Gastroesophageal sphincter (tissue), 3 donors: Measurements from ENCODE around the gene SEZ6L.

Experiments used
- EP300 ChIP-seq: sonication (generic); formaldehyde crosslinking; IDR thresholded peaks from one replicate; pipeline ENCODE4 v1.6.1; 2017; ENCODE audit warnings: antibody characterized with exemption, mild to moderate bottlenecking
- POLR2A ChIP-seq, 2 donors: fragments of 450-650 bp; IDR thresholded peaks; one replicate each; pipeline ENCODE4 v1.6.1; 2017; ENCODE audit warnings: antibody characterized with exemption in 2 of 2, mild to moderate bottlenecking in 2 of 2, moderate library complexity in 1 of 2
- POLR2AphosphoS5 ChIP-seq: sonication (generic); formaldehyde crosslinking; IDR thresholded peaks from one replicate; pipeline ENCODE4 v1.6.1; 2017; ENCODE audit warnings: antibody characterized with exemption
- TF ChIP-seq, protein P1 (sequence below), 4 experiments: fragments of 200-600 bp in 2 of 4; fragments of 450-650 bp in 2 of 4; sonication (generic) in 1 of 4; IDR thresholded peaks; one replicate each; pipeline ENCODE4 v1.5.1; 2017 to 2019; ENCODE audit warnings: antibody characterized with exemption in 4 of 4, mild to moderate bottlenecking in 2 of 4, moderate library complexity in 2 of 4

DNA sequence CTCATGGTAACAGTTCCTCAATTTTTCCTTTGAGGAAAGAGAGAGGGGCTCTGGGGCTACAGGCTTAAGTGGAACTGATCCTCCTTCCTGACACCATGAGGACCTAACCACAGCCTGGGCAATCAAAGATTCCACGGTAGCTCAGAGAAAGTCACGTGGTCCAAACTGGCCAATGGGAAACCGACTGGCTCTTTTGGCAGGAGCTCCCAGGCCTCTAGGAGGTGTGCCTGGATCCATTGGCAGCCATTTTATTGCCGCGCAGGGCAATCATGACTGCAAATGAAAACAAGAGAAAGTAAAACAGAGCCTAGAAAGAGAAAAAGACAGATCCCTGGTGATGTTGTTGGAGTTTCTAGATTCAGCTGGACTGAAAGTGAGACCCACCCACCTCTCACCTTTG is 232.5 kb downstream of the SEZ6L start:
- TF ChIP-seq, protein P1, sequence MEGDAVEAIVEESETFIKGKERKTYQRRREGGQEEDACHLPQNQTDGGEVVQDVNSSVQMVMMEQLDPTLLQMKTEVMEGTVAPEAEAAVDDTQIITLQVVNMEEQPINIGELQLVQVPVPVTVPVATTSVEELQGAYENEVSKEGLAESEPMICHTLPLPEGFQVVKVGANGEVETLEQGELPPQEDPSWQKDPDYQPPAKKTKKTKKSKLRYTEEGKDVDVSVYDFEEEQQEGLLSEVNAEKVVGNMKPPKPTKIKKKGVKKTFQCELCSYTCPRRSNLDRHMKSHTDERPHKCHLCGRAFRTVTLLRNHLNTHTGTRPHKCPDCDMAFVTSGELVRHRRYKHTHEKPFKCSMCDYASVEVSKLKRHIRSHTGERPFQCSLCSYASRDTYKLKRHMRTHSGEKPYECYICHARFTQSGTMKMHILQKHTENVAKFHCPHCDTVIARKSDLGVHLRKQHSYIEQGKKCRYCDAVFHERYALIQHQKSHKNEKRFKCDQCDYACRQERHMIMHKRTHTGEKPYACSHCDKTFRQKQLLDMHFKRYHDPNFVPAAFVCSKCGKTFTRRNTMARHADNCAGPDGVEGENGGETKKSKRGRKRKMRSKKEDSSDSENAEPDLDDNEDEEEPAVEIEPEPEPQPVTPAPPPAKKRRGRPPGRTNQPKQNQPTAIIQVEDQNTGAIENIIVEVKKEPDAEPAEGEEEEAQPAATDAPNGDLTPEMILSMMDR (IDR thresholded peaks at IDR 0.05): no peak
- TF ChIP-seq POLR2A (IDR thresholded peaks at IDR 0.05): no peak
- no peak for TF ChIP-seq EP300
- no peak for TF ChIP-seq POLR2AphosphoS5
